Endothelial cell of umbilical vein (primary cell): ENCODE results near the gene SCUBE3. TPM values are rescaled to one million over a fixed set of nuclear protein-coding genes. Genes with fewer than 3 reads are reported as not detected.

Source experiments
- BruUV-seq: library from RNA; stranded (reverse); fragments of 400-500 nt; replicated peaks from 2 replicates; lab custom pipeline; 2021; lab: Mats Ljungman, UMichigan
- CTCF ChIA-PET: fragments of 300-600, 350-600 bp; sonication (Branson Sonifier 250); formaldehyde crosslinking; loops from one replicate; lab custom pipeline; 2021; ENCODE audit warnings: antibody characterized with exemption, inconsistent platforms; lab: Charles Lee
- POLR2A ChIA-PET: fragments of 300-600, 350-600 bp; sonication (Branson Sonifier 250); formaldehyde crosslinking; loops from one replicate; lab custom pipeline; 2021; ENCODE audit warnings: antibody characterized with exemption, inconsistent platforms; lab: Charles Lee
- DNase-seq: peaks from one replicate; pipeline ENCODE4 v3.0.0-alpha.2; 2011; ENCODE audit warnings: low read depth, low spot score
- FAIRE-seq: peaks from 2 replicates; lab custom pipeline; 2011; peaks lifted over from hg19 to GRCh38; lab: Jason Lieb, UNC
- H2AFZ ChIP-seq: 2 replicates; pipeline ENCODE4 v1.6.0; 2012; ENCODE audit warnings: low read depth, low read length, control low read depth, inconsistent platforms
- H3K27ac ChIP-seq: 2 replicates; pipeline ENCODE4 v1.5.1; 2011; ENCODE audit warnings: low read depth, mild to moderate bottlenecking, control low read depth, low read length, moderate library complexity; ENCODE audit not compliant: insufficient read depth
- H3K27me3 ChIP-seq, 2 experiments: 2 replicates each; pipeline versions ENCODE4 v1.6.0 to v1.6.1; 2011; ENCODE audit warnings: low read length in 2 of 2, mixed read lengths in 1 of 2; ENCODE audit not compliant: control insufficient read depth in 2 of 2, insufficient read depth in 2 of 2
- H3K36me3 ChIP-seq, 2 experiments: 2 replicates in 1 of 2; 3 replicates in 1 of 2; pipeline ENCODE4 v1.5.1; 2011; ENCODE audit warnings: low read length in 2 of 2, mild to moderate bottlenecking in 1 of 2, moderate library complexity in 1 of 2; ENCODE audit not compliant: control insufficient read depth in 2 of 2, insufficient read depth in 2 of 2; ENCODE audit errors: extremely low read depth in 1 of 2
- H3K4me1 ChIP-seq: 3 replicates; pipeline ENCODE4 v1.5.1; 2011; ENCODE audit warnings: mild to moderate bottlenecking, low read length; ENCODE audit not compliant: control insufficient read depth, insufficient read depth; ENCODE audit errors: extremely low read depth
- H3K4me2 ChIP-seq: 2 replicates; pipeline ENCODE4 v1.6.1; 2011; ENCODE audit warnings: low read length, control low read depth, mixed read lengths; ENCODE audit not compliant: insufficient read depth
- H3K4me3 ChIP-seq, 3 experiments: fragments of 200-600 bp in 1 of 3; sonication (generic), shearing (Covaris generic) in 1 of 3; replicated peaks in 1 of 3; 2 replicates each; pipeline ENCODE4 v1.5.1; 2011 to 2016; ENCODE audit warnings: control low read depth in 3 of 3, low read length in 3 of 3, mild to moderate bottlenecking in 2 of 3, inconsistent platforms in 1 of 3, low read depth in 1 of 3, moderate library complexity in 1 of 3; ENCODE audit not compliant: insufficient read depth in 1 of 3
- H3K79me2 ChIP-seq: 2 replicates; pipeline ENCODE4 v1.6.0; 2012; ENCODE audit warnings: low read length, inconsistent platforms; ENCODE audit not compliant: control insufficient read depth, insufficient read depth
- H3K9ac ChIP-seq: replicated peaks from 2 replicates; pipeline ENCODE3; 2011; ENCODE audit warnings: low read length, control low read depth; ENCODE audit not compliant: insufficient read depth; ENCODE audit errors: extremely low read depth
- H3K9me1 ChIP-seq: replicated peaks from 3 replicates; pipeline ENCODE4 v1.6.0; 2011; ENCODE audit warnings: mild to moderate bottlenecking, low read length; ENCODE audit not compliant: control insufficient read depth, insufficient read depth; ENCODE audit errors: extremely low read depth
- H3K9me3 ChIP-seq: replicated peaks from 2 replicates; pipeline ENCODE4 v1.5.1; 2012; ENCODE audit warnings: low read length, inconsistent platforms; ENCODE audit not compliant: control insufficient read depth, insufficient read depth
- H4K20me1 ChIP-seq: replicated peaks from 2 replicates; pipeline ENCODE3; 2011; ENCODE audit warnings: mild to moderate bottlenecking, low read length; ENCODE audit not compliant: control insufficient read depth, insufficient read depth; ENCODE audit errors: extremely low read depth
- CTCF ChIP-seq, 2 donors: IDR thresholded peaks; 1 replicate in 1 of 2; 2 replicates in 1 of 2; pipeline ENCODE4 v1.5.1; 2011; ENCODE audit warnings: low read length in 2 of 2, mild to moderate bottlenecking in 2 of 2, moderate library complexity in 2 of 2, control low read depth in 1 of 2, inconsistent platforms in 1 of 2, low read depth in 1 of 2; ENCODE audit not compliant: insufficient read depth in 1 of 2; ENCODE audit errors: extremely low read depth in 1 of 2
- EZH2 ChIP-seq: IDR thresholded peaks from 2 replicates; pipeline ENCODE4 v1.6.1; 2012; ENCODE audit warnings: borderline replicate concordance, low read depth, mild to moderate bottlenecking, moderate library complexity, low read length, inconsistent platforms; ENCODE audit not compliant: severe bottlenecking
- FOS ChIP-seq: IDR thresholded peaks from 2 replicates; pipeline ENCODE4 v1.6.1; 2011; ENCODE audit warnings: mild to moderate bottlenecking, low read length, moderate library complexity, borderline replicate concordance; ENCODE audit not compliant: insufficient read depth
- GATA2 ChIP-seq: IDR thresholded peaks from 2 replicates; pipeline ENCODE4 v1.7.0; 2011; ENCODE audit warnings: low read depth, mild to moderate bottlenecking, moderate library complexity, mixed read lengths, low read length; ENCODE audit not compliant: insufficient read length, insufficient read depth
- JUN ChIP-seq: IDR thresholded peaks from 2 replicates; pipeline ENCODE4 v1.6.1; 2011; ENCODE audit warnings: borderline replicate concordance, low read depth; ENCODE audit not compliant: insufficient read length, insufficient read depth
- MAX ChIP-seq: IDR thresholded peaks from 2 replicates; pipeline ENCODE4 v1.6.1; 2011; ENCODE audit not compliant: insufficient read depth, insufficient read length
- MYC ChIP-seq: IDR thresholded peaks from one replicate; pipeline ENCODE4 v1.6.1; 2011; ENCODE audit warnings: mild to moderate bottlenecking, low read depth, low read length
- POLR2A ChIP-seq: IDR thresholded peaks from 2 replicates; pipeline ENCODE4 v1.6.1; 2012; ENCODE audit warnings: low read depth, mild to moderate bottlenecking, control low read depth, low read length
- POLR2AphosphoS5 ChIP-seq: IDR thresholded peaks from 2 replicates; pipeline ENCODE4 v1.6.1; 2012; ENCODE audit warnings: low read depth, mild to moderate bottlenecking, control low read depth, low read length, moderate library complexity; ENCODE audit not compliant: insufficient read depth
- dilution Hi-C: fragments of 300-500 bp; cut with MboI; formaldehyde crosslinking; loops from one replicate; pipeline ENCODE4 v1.15.0; 2019; ENCODE audit warnings: low sequenced_read_pairs; ENCODE audit not compliant: extremely low pct_ligation_motif_present
- intact Hi-C: fragments of 100-400 bp; cut with micrococcal nuclease; formaldehyde crosslinking; loops from one replicate; pipeline ENCODE4 v1.10.0; 2022
- polyA plus RNA-seq, 4 experiments: library from polyadenylated mRNA; depleted of rRNA in 3 of 4; stranded (reverse) in 3 of 4; unstranded in 1 of 4; fragments of >200 nt; gene quantifications; 2 replicates each; pipeline versions ENCODE4 v1.2.1 to v1.2.3, GENCODE V29; 2011 to 2012; ENCODE audit warnings: missing spikeins in 1 of 4
- total RNA-seq: library from RNA; stranded (reverse); gene quantifications from 2 replicates; pipeline ENCODE4 v1.2.3, GENCODE V29; 2021

SCUBE3 gene
- total and polyA plus RNA-seq, 2 donors (not counting 3 experiments of a cell fraction or from before 2014, with no cell fraction given), result 1.1 to 1.5 TPM

GRCh38 chr6:35167505-35167904, 46.3 kb upstream of the SCUBE3 start:
- H3K27ac ChIP-seq, result no peak overlapping the region
- no peaks in the 10 kb centered on the region for H3K9me3 ChIP-seq
- no TSS peak for BruUV-seq
- H3K27me3 ChIP-seq, result peaks cover 0 to 5% of the 10 kb centered on the region in 2 experiments
- H3K36me3 ChIP-seq, result no peaks in the 10 kb centered on the region
- no peaks in the 10 kb centered on the region for H3K4me1 ChIP-seq
- no peaks in the 10 kb centered on the region for H3K9me1 ChIP-seq
- no peaks in the 10 kb centered on the region for H4K20me1 ChIP-seq
- TF ChIP-seq FOS (no peak), POLR2A (no peak), POLR2AphosphoS5 (no peak), EZH2 (no peak), CTCF (IDR thresholded peaks at IDR 0.05; ENCODE audit: extremely low read depth in 1 of 2, insufficient read depth in 1 of 2, low read depth in 1 of 2, low read length in 2 of 2) (no peak), JUN (no peak), MYC (no peak), GATA2 (no peak), MAX (no peak)
- CTCF ChIA-PET, result no interaction called here
- H2AFZ ChIP-seq, result no peak overlapping the region
- H3K79me2 ChIP-seq, result no peaks in the 10 kb centered on the region
- no peak for FAIRE-seq
- H3K4me3 ChIP-seq, result no peak overlapping the region
- no peak overlapping the region for H3K9ac ChIP-seq
- DNase-seq, result no peak
- intact Hi-C loops (no loop called here), dilution Hi-C loops (no loop called here)
- H3K4me2 ChIP-seq, result no peak overlapping the region
- POLR2A ChIA-PET, result no interaction called here
